ENCODE measurements around the gene KIAA1549.

The KIAA1549 gene

GRCh38 chr7:138974675-138975292, 6.4 kb downstream of the KIAA1549 start:
- no peak for DNase-seq

- DNase-seq, result no peak
These were observed 7.1 kb downstream of the KIAA1549 start for GRCh38 chr7:138974103-138974502.

- no peak for DNase-seq
These were observed 10.2 kb downstream of the KIAA1549 start for GRCh38 chr7:138970952-138971351.

- DNase-seq, result no peak
These were observed 10.7 kb downstream of the KIAA1549 start for GRCh38 chr7:138970446-138970845.

GRCh38 chr7:138967159-138967558, 14.0 kb downstream of the KIAA1549 start:
- no peak for DNase-seq

- no peak for DNase-seq
These were observed 16.4 kb downstream of the KIAA1549 start for GRCh38 chr7:138964624-138965436.

- no peak for DNase-seq
These were observed 17.5 kb downstream of the KIAA1549 start for GRCh38 chr7:138963675-138964074.

- no peak for DNase-seq
These were observed 18.5 kb downstream of the KIAA1549 start for GRCh38 chr7:138962561-138963270.

GRCh38 chr7:138961159-138961558, 20.0 kb downstream of the KIAA1549 start:
- no peak for DNase-seq

GRCh38 chr7:138958391-138958956, 22.7 kb downstream of the KIAA1549 start:
- no peak for DNase-seq

GRCh38 chr7:138957753-138958390, 23.3 kb downstream of the KIAA1549 start:
- no peak for DNase-seq

GRCh38 chr7:138957217-138957616, 24.0 kb downstream of the KIAA1549 start:
- DNase-seq, result no peak

GRCh38 chr7:138954545-138955475, 26.4 kb downstream of the KIAA1549 start:
- DNase-seq, result no peak

- no peak for DNase-seq
These were observed 28.4 kb downstream of the KIAA1549 start for GRCh38 chr7:138952791-138953190.

GRCh38 chr7:138951953-138952352, 29.2 kb downstream of the KIAA1549 start:
- no peak for DNase-seq

GRCh38 chr7:138949421-138950088, 31.6 kb downstream of the KIAA1549 start:
- no peak for DNase-seq

GRCh38 chr7:138948403-138948802, 32.8 kb downstream of the KIAA1549 start:
- no peak for DNase-seq

GRCh38 chr7:138945821-138946220, 35.4 kb downstream of the KIAA1549 start:
- no peak for DNase-seq

- DNase-seq, result peak; percentile 92
These were observed 36.0 kb downstream of the KIAA1549 start for GRCh38 chr7:138945154-138945553.

GRCh38 chr7:138944592-138944991, 36.6 kb downstream of the KIAA1549 start:
- no peak for DNase-seq

GRCh38 chr7:138943061-138943460, 38.1 kb downstream of the KIAA1549 start:
- DNase-seq, result no peak

Data from NCI-H524 treated with DMSO at 0.1 percent for 48 hours (cell line).